ENCODE data around the gene TRMT10B.
"Not testable (repeated sequence)": the region's sequence is repeated elsewhere in the genome, so short reads cannot be mapped to it uniquely, and the experiment has no call there.

The TRMT10B gene

DNA sequence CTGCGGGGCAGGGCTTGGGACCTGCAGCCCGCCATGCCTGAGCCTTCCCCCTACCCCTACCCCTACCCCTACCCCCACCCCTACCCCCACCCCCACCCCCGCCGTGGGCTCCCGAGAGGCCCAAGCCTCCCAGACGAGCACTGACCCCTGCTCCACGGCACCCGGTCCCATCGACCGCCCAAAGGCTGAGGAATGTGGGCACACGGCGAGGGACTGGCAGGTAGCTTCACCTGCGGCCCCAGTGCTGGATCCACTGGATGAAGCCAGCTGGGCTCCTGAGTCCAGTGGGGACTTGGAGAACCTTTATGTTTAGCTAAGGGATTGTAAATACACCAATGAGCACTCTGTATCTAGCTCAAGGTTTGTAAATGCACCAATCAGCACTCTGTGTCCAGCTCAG is 1.5 kb upstream of the TRMT10B start:
- not testable (repeated sequence) for DNase-seq

DNA sequence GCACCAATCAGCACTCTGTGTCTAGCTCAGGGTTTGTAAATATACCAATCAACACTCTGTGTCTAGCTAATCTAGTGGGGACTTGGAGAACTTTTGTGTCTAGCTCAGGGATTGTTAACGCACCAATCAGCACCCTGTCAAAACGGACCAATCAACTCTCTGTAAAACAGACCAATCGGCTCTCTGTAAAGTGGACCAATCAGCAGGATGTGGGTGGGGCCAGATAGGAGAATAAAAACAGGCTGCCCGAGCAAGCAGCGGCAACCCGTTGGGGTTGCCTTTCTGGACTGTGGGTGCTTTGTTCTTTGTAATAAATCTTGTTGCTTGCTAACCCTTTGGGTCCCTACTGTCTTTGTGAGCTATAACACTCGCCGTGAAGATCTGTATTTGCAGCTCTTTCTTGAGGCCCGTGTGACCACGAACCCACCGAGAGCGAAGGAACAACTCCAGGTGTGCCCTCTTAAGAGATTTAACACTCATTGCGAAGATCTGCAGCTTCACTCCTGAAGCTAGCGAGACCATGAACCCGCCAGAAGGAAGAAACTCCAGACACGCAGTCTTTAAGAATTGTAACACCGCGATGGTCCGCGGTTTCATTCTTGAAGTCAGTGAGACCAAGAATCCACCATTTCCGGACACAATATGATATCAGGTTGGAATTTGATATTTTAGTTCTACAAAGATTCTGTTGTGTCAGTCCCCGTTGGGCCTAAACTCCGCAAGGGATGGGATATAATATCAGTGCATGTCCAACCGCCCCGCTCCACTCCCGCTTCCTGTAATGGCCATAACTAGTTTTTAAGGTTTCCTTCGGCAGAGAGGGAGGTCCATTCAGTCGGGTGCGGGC is 740 bp upstream of the TRMT10B start:
- no peak for DNase-seq

DNA sequence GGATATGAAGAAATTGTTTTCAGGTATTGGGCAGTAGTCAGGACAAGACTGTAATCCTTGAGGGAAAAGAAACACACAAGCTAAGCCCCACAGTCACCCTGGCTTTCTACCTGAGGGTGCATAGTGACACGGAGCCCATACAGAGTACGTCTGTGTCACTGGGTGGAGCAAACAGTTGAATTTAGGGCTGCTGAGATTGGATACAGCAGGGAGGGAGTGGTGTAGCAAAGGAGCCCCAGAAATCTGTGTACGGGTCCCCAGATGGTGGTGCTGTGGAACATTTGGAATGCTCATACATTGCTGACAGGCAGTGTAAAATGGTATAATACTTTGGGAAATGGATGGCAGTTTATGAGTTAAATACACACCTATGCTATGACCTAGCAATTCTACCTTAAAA is 5.1 kb downstream of the TRMT10B start:
- no peak for DNase-seq

DNA sequence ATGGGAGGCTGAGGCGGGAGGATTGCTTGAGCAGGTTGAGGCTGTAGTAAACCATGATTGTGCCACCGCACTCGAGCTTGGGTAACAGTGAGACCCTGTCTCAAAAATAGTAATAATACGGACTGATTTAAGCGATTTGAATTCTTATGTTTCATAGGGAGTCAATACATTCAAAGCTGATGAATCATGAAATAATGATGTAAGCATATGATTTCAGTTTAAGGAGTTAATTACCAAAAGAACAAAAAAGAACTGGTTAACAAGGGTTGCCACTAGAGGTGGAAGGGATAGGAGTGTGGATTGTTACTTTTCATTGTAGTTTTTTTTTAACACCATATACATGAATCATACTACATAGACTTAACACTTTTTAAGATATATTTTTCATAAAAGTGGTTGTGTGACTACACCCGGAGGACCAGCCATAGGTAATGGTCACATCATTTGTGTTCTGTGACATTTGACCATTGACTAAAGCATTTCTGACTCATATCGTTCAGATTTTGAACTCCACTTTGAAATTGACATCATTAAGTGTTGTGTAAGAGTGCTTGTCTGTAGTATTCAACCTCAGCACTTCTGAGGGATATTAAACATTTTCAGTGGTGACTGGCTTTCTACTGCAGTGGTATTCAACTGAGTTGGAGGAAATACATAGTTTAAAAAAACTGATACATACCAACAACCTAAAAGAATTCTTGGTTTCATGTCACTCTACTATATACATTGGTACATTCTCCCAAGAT is 7.0 kb downstream of the TRMT10B start:
- no peak for DNase-seq

DNA sequence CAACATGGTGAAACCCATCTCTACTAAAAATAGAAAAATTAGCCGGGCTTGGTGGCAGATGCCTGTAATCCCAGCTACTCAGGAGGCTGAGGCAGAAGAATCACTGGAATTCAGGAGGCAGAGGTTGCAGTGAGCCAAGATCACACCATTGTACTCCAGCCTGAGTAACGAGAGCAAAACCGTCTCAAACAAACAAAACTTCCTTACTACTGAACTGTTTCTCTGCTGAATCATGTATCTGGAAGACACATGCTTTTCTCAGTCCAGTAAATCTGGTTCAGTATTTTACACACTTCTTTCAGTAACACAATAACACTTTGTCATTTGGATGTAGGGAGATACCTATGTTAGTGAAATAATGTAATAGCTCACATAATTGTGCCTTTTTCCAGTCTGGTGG is 7.9 kb downstream of the TRMT10B start:
- DNase-seq, result no peak

DNA sequence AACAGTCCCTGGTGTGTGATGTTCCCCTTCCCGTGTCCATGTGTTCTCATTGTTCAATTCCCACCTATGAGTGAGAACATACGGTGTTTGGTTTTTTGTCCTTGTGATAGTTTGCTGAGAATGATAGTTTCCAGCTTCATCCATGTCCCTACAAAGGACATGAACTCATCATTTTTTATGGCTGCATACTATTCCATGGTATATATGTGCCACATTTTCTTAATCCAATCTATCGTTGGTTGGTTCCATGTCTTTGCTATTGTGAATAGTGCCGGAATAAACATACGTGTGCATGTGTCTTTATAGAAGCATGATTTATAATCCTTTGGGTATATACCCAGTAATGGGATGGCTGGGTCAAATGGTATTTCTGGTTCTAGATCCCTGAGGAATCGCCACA is 11.7 kb downstream of the TRMT10B start:
- not testable (repeated sequence) for DNase-seq

DNA sequence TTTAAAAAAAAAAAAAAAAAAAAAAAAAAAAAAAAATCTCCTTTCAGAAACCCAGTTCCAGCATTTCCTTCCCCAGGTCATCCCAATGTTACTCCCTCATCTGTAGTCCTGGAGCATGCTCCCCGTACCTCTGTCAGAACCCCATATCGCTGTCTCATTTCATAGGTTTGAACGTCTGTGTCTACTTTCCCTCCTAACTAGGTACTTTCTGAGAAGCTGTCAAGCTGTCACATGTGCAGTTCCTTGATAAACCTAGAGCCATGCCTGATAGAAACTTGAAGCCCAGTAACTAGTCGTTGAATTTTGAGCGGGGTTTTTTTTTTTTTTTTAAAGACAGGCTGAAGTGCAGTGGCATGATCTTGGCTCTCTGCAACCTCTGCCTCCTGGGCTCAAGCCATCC is 15.7 kb downstream of the TRMT10B start:
- no peak for DNase-seq

DNA sequence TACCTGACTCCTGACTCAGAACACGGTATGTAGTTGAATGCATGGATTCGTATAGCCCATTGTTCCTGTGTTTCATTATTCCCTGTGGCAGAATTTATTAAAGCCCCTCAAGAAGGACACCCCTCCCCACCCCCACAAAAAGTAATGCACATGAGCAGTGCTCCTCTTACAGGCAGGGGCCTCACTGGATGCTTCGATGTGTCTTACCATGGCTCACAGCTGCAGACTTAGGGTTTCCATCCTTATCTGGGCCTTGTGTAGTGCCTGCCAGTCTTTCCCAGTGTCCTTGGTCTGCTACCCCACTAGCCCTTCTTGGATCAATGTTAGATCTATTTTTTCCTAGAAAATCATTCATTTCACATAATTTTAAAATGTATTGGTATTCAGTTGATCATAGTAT is 16.4 kb downstream of the TRMT10B start:
- DNase-seq, result no peak

DNA sequence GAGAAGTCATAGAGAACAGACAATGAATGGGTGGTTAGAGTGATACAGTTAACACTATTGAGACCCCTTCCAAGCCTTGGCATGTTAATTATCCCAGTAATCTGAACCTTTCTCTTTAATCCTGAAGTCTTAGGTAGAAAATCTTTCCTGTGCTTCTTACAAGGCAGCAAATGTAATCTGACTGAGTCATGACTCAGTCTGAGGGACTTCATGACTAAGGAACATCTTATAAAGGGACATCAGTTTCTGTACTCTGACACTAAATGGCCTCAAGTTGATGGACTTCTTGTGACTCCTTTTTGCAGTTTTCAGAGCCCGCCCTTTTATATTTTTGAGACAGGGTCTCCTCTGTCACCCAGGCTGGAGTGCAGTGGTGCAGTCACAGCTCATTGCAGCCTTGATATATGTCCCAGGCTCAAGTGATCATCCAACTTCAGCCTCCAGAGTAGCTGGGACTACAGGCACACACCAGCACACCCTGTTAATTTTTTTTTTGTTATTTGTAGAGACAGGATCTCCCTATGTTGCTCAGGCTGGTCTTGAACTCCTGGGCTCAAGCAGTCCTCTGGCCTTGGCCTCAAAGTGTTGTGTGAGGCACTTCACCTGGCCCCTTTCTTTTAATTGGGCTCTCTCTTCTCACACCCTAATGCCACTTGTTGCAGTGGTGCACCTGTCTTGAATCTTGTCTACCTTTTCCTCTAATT is 21.8 kb downstream of the TRMT10B start:
- no peak for DNase-seq

DNA sequence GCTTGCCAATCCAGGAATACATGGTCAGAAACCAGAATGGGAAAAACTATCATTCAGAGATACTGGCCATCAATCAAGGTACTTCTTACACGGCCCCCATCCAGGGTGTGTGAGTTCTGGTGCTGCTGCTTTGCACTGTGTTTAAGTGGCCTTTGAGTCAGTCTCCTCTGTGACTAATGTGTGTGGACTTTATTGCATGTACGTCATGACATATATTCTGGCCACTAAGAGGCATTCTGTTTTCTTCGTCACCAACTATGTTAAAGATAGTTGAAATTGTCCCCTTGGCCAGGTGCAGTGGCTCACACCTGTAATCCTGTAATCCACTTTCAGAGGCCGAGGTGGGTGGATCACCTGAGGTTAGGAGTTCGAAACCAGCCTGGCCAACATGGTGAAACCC is 22.7 kb downstream of the TRMT10B start:
- no peak for DNase-seq

DNA sequence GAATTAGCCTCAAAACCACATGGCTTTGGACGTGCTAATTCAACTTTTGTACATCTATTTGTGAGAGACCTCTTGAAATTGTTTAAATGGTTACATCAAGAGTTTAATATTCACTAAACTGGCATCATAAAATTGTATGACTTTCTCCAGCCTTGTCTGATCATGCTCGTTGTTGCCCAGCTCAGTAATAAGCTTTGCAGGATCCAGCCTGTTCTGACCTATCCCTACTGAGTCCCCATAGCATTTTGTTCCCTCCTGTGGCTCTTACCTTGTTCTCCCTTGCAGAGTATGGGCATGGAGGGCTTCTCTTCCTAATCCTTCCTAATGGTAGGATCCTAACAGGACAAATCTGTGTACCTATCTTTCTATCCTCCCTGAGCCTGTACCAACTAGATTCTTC is 24.9 kb downstream of the TRMT10B start:
- DNase-seq, result no peak

DNA sequence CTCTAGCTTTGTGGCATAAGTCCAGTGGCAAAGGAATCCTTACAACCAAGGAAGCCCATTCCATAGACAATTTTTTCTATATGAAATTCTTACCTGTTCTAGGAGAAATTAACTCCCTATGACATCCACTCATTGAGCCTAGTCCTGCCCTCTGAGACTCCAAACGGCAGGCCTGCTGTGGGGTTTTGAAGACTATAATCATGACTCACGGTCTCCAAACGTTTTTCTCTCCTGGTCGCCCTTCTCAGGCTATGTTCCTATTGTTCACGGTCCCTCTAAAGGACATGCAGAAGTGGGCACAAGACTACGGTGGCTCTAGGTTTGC is 30.6 kb downstream of the TRMT10B start:
- no peak for DNase-seq

DNA sequence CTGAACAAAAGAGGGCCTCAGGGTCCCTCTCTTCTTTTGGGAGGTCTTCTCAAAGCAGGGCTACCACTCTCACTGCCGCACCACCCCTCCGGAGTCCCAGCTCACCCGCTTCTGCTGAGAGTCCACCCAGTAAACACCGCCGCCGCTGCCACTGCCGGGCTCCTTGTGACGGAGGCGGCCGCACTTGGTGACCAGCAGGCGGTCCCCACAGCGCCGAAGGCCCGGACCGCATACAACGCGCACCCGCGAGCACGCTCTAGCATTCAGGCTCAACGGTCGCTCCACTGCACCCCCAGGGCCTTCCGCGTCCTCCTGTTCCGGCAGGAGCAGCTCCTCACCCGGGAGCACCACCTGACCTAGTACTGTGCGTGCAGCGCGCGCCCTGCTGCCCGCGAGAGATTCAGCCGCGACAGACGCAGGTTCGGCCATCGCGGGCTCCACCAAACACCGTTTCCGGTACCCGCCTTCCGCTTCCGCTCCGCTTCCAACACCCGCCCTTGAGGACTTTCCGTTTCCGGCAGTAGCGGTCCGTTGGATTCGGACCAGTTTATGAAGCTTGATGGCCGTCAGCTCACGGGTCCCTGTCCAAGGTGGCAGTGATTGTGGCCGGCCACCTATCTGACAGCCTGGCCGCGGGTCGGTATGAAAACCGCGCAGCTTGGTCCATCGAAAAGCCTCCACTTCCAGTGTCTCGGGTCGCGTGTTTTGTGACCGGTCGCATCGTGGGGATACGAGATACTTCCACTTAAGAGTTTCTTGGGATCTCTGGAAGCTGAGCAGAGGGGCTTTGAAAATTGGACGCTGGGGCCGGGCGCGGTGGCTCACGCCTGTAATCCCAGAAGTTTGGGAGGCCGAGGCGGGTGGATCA is 31.2 kb downstream of the TRMT10B start, which contains the start of gene EXOSC3:
Gene EXOSC3, minus strand, starts transcription at position 449 of the 868 bp plus-strand sequence. Its CDS starts 20 bp downstream, at position 429.
- peak; percentile 93 for DNase-seq

DNA sequence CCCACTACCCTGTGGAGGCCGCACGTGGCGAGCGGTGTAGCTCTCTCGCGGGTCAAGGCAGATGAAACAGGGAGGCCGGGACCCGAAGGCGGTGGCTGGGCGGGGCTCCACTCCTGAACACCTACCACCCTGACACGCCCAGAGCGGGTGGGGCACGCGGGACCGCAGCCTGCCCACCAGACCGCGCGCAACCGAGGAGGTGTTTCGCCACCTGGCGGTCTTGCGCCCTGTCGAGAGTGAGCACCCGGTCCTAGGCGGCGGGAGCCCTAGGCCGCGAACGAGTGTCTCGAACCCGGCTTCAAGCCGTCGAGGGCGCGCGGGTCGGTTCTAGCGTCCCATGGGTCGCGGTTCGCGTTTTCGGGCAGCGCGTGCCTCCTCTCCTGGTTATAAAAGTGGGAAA is 33.5 kb downstream of the TRMT10B start:
- DNase-seq, result no peak

DNA sequence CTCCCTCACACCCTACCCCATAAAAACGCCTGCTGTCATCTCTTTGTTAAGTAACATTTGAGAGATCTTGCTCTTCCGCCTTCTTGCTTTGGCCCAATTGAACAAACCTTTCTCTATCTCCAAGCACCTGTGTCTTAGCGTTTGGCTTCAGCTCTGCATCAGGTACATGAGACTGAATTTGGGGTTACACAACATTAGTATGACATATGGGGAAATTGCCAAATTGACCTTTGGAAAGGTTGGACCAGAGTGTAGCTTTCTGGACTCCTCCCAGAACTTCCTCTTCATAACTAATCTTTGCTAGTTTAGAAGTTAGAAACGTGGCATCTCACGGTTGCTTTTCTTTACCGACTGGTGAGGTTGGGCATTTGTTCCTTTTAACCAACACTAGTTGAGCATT is 34.7 kb downstream of the TRMT10B start:
- DNase-seq, result no peak

DNA sequence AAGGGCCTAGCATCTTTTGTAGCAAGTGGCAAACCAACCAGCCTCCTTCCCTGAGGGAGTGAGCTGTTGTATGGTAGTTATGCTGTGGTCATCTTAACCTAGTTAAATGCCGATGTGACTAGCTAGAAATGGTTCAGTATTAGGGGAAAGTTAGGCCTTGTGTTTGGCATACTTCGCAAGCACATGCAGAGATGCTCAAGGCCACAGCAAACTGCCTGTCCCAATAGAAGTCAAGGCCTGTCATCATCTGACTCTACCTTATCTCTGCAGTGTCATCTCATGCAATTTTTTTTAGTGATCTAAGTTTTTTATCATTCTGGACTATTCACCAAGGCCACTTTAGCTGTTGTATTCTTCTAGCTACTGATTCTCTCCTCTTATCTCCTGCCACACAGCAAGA is 36.5 kb downstream of the TRMT10B start:
- DNase-seq, result no peak

DNA sequence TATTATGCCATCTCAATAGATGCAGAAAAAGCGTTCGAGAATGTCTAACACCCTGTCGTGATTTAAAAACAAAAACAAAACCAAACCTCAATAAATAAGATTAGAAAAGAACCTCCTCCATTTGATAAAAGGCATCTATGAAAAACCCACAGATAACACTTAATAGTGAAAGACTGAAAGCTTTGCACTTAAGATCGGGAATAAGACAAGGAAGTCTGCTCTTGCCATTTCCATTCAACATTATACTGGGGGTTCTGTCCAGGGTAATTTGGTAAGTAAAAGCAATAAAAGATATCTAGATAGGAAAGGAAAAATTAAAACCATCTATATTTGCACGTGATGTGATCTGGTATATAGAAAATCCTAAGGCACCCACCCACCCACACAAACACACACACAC is 38.5 kb downstream of the TRMT10B start:
- no peak for DNase-seq

DNA sequence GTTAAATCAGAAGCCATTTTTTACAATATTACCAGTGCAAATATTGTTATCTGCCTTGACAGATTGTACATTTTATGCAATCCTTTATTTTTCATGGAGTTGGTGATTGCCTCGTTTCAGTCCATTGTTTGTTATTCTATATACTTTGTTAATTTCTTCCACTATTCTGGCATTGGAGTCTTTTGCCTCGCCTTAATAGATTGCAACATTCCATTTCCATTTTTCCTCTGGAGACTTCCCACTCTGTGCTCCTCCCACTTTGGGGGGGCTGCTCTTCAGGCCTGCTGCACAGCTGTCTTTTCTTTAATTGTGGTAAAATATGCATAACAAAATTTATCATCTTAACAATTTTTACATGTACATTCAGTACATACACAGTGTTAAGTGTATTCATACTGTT is 42.6 kb downstream of the TRMT10B start:
- no peak for DNase-seq

DNA sequence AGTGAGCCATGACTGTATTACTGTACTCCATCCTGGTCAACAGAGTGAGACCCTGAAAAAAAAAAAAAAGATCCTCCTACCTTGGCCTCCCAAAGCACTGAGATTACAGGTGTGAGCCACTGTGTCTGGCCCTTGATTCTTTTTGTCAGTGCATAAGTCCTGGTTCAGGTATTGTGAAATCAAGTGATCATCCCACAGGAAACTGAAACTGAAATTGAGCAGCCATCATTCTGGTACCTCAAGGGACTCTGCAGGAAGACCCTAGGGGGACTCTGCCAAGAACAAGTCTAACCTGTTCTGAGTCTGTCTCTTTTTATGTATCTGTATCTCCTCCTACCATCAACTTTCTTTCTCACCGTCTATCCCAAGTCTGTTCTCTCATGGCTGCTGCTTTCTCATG is 45.1 kb downstream of the TRMT10B start:
- DNase-seq, result no peak

DNA sequence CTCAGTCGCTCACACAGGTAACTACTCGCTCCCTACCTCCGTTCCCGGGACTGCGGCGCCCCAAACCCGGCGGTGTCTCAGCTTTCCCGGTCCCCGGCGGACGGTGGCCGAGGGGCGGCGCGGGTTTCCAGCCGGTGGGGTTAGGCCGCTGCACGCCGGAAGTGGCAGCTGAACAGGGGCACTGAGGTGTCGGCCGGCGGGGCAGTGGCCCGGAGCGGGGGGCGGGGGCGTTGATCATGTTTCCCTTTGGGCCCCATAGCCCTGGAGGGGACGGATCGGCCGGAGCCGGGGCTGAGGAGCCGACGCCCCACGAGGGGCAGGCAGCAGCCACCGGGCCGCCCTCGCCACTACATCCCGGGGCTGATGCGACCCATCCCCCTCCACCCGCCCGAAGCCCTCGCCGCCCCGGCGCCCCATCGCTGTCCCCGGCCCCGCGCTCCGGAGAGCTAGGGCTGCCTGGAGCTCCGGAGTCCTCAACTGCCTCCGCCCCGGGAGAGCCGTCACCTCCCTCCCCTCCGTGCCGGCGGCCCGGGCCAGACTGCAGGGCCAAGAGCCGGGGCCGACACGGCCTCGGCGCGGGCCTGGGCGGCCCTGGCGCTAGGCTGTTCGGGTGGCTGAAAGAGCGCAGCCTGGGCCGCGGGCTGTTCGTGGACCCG is 47.2 kb downstream of the TRMT10B start, which contains the start of gene DCAF10:
Gene DCAF10, plus strand, starts transcription at position 167 of the 656 bp plus-strand sequence. Its CDS starts 70 bp downstream, at position 237.
- peak; percentile 84 for DNase-seq

DNA sequence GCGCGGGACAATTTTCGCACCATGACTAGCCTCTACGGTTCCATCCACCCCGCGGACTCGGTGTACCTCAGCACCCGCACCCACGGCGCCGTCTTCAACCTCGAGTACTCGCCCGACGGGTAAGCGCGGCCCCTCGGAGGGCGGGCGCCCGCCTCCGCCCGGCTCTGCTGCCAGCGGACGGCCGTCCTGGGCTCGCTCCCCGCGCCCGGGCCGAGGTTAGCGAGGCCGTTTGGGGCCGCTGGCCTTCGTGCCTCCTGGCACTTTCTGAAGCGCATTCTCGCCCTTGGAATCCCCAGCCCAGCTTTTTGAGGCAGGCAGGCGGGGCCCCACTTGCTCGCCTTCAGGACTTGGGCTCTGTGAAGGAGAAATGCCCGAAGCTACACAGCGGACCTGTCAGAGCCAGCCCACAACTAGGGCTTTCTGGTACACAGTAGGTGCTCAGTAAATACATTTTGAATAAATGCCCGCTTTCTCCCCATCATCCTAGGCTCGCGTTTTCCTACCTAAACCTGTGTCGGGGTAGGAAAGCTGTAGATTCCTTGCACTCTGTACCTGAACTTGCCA is 47.8 kb downstream of the TRMT10B start:
- DNase-seq, result no peak

All from NCI-H1092 (cell line).